A549 (cell line): ENCODE measurements around the gene AGRP. TPM values are rescaled to one million over a fixed set of nuclear protein-coding genes. Genes with fewer than 3 reads are reported as not detected.

Source experiments
- ATAC-seq, 2 experiments: fragments of 200-7000 bp in 1 of 2; fragments of >200 bp in 1 of 2; cut with Nextera tagmentation in 1 of 2; cut with Tn5 transposase in 1 of 2; 3 replicates each; pipeline versions ENCODE4 v1.8.0 to v1.9.1; 2018 to 2020; ENCODE audit warnings: mild to moderate bottlenecking in 1 of 2, moderate library complexity in 1 of 2
- CTCF ChIA-PET: fragments of 300-600 bp; sonication (Branson Sonifier 250); formaldehyde crosslinking; extraction: SDS; loops from one replicate; lab custom pipeline; 2021; ENCODE audit warnings: antibody characterized with exemption, inconsistent platforms; lab: Yijun Ruan, JAX
- POLR2A ChIA-PET: fragments of 350-600 bp; formaldehyde crosslinking; extraction: SDS; loops from one replicate; lab custom pipeline; 2021; ENCODE audit warnings: antibody characterized with exemption, inconsistent platforms; lab: Yijun Ruan, JAX
- DNase-seq, 2 experiments: peaks; one replicate each; pipeline versions ENCODE4 v3.0.0 to v3.0.0-alpha.2; 2011 to 2016; ENCODE audit warnings: low read depth in 1 of 2, low spot score in 1 of 2
- FAIRE-seq: peaks from 2 replicates; lab custom pipeline; 2011; peaks lifted over from hg19 to GRCh38; lab: Jason Lieb, UNC
- H3K27ac ChIP-seq, 2 experiments: fragments of >200 bp; sonication (Bioruptor Twin); formaldehyde crosslinking; 3 replicates each; pipeline ENCODE4 v1.5.1; 2016 to 2017
- H3K4me1 ChIP-seq: fragments of >200 bp; sonication (Bioruptor Twin); formaldehyde crosslinking; 3 replicates; pipeline ENCODE4 v1.6.1; 2016
- H3K4me2 ChIP-seq: fragments of >200 bp; sonication (Bioruptor Twin); formaldehyde crosslinking; 3 replicates; pipeline ENCODE4 v1.6.1; 2016
- H3K4me3 ChIP-seq: fragments of >200 bp; sonication (Bioruptor Twin); formaldehyde crosslinking; 3 replicates; pipeline ENCODE4 v1.5.1; 2016
- H3K9me3 ChIP-seq: fragments of >200 bp; sonication (Bioruptor Twin); formaldehyde crosslinking; 3 replicates; pipeline ENCODE4 v1.6.1; 2016
- CBX2 ChIP-seq: fragments of 200-600 bp; sonication (generic); IDR thresholded peaks from 2 replicates; pipeline ENCODE4 v1.6.1; 2016; ENCODE audit warnings: low read depth, mild to moderate bottlenecking, borderline replicate concordance
- CBX8 ChIP-seq: fragments of 200-600 bp; sonication (generic); IDR thresholded peaks from 2 replicates; pipeline ENCODE4 v1.6.1; 2016
- CEBPB ChIP-seq, 2 experiments: fragments of >200 bp in 1 of 2; sonication (Bioruptor Twin) in 1 of 2; formaldehyde crosslinking in 1 of 2; IDR thresholded peaks; 2 replicates each; pipeline ENCODE4 v1.6.1; 2012 to 2016
- CHD2 ChIP-seq: fragments of 150-350 bp; IDR thresholded peaks from 2 replicates; pipeline ENCODE4 v1.6.1; 2014; ENCODE audit warnings: low read length; ENCODE audit not compliant: partially characterized antibody
- CTCF ChIP-seq: fragments of >200 bp; sonication (Bioruptor Twin); formaldehyde crosslinking; IDR thresholded peaks from 3 replicates; pipeline ENCODE4 v1.5.1; 2016
- EHF ChIP-seq: fragments of 250-450 bp; sonication (Bioruptor Pico); IDR thresholded peaks from 2 replicates; pipeline ENCODE4 v1.5.0; 2020; ENCODE audit warnings: mild to moderate bottlenecking
- EHMT2 ChIP-seq: fragments of 200-600 bp; sonication (generic); IDR thresholded peaks from 2 replicates; pipeline ENCODE4 v1.6.1; 2016; ENCODE audit warnings: antibody characterized with exemption, low read depth, mild to moderate bottlenecking, moderate library complexity
- ESRRA ChIP-seq: fragments of 150-350 bp; IDR thresholded peaks from 2 replicates; pipeline ENCODE4 v1.6.1; 2014; ENCODE audit warnings: mild to moderate bottlenecking, low read length, borderline replicate concordance
- FOSB ChIP-seq: fragments of 250-450 bp; sonication (Bioruptor Pico); IDR thresholded peaks from 2 replicates; pipeline ENCODE4 v1.5.0; 2020; ENCODE audit warnings: mild to moderate bottlenecking, moderate library complexity
- FOXS1 ChIP-seq: fragments of 250-450 bp; sonication (Bioruptor Pico); IDR thresholded peaks from 2 replicates; pipeline ENCODE4 v1.5.0; 2020; ENCODE audit warnings: mild to moderate bottlenecking, moderate library complexity
- HDAC2 ChIP-seq: fragments of 200-600 bp; sonication (generic); IDR thresholded peaks from 2 replicates; pipeline ENCODE4 v1.6.1; 2016
- JUN ChIP-seq, 2 experiments: fragments of >200 bp; sonication (Bioruptor Twin); formaldehyde crosslinking; IDR thresholded peaks; 2 replicates in 1 of 2; 3 replicates in 1 of 2; pipeline ENCODE4 v1.6.1; 2016 to 2017
- MAFK ChIP-seq: fragments of 450-650 bp; IDR thresholded peaks from 2 replicates; pipeline ENCODE4 v1.6.1; 2014; ENCODE audit not compliant: partially characterized antibody
- MYC ChIP-seq: IDR thresholded peaks from 2 replicates; pipeline ENCODE4 v1.6.1; 2012; ENCODE audit warnings: mild to moderate bottlenecking, inconsistent platforms, low read length, improper control_type of control experiment, borderline replicate concordance
- PHF8 ChIP-seq: fragments of 200-600 bp; sonication (generic); IDR thresholded peaks from 2 replicates; pipeline ENCODE4 v1.6.1; 2016; ENCODE audit warnings: low read depth, mild to moderate bottlenecking, antibody characterized with exemption, moderate library complexity, borderline replicate concordance
- POLR2A ChIP-seq: IDR thresholded peaks from 2 replicates; pipeline ENCODE4 v1.6.1; 2012; ENCODE audit warnings: mild to moderate bottlenecking, low read length
- RAD21 ChIP-seq, 2 experiments: fragments of >200 bp in 1 of 2; sonication (Bioruptor Twin) in 1 of 2; formaldehyde crosslinking in 1 of 2; IDR thresholded peaks in 1 of 2; conservative IDR thresholded peaks in 1 of 2; 2 replicates in 1 of 2; 3 replicates in 1 of 2; pipeline ENCODE4 v1.6.1; 2012 to 2018; ENCODE audit warnings: inconsistent platforms in 1 of 2
- RCOR1 ChIP-seq: fragments of 150-350 bp; IDR thresholded peaks from 2 replicates; pipeline ENCODE4 v1.6.1; 2014; ENCODE audit warnings: antibody characterized with exemption, low read length, low read depth
- RFX5 ChIP-seq: fragments of 450-650 bp; IDR thresholded peaks from 2 replicates; pipeline ENCODE4 v1.7.1; 2014; ENCODE audit warnings: antibody characterized with exemption, mild to moderate bottlenecking, moderate library complexity
- ZFP36 ChIP-seq: fragments of 450-650 bp; IDR thresholded peaks from 2 replicates; pipeline ENCODE4 v1.6.1; 2014; ENCODE audit warnings: borderline replicate concordance; ENCODE audit not compliant: partially characterized antibody
- ZNF302 ChIP-seq: fragments of 250-450 bp; sonication (Bioruptor Pico); IDR thresholded peaks from 2 replicates; pipeline ENCODE4 v1.9.0; 2021; ENCODE audit warnings: inconsistent platforms, mild to moderate bottlenecking, moderate library complexity
- WGBS: methylation state at CpG from one replicate; pipeline ENCODE4 v1.1.6; 2017; ENCODE audit errors: missing lambda C conversion rate; 5-methylcytosine and 5-hydroxymethylcytosine counted together
- polyA plus RNA-seq, 4 experiments: library from polyadenylated mRNA; depleted of rRNA in 3 of 4; stranded (reverse); fragments of >200 nt; fragmentation: RNase III in 1 of 4; extraction: RNeasy Plus Mini Kit Qiagen cat#74134 plus additional on column Dnase treatment in 1 of 4; gene quantifications; 2 replicates in 3 of 4; 3 replicates in 1 of 4; pipeline ENCODE4 v1.2.3, GENCODE V29; 2011 to 2017
- TF ChIP-seq, protein P1 (sequence below): fragments of 200-600 bp; sonication (generic); IDR thresholded peaks from 2 replicates; pipeline ENCODE4 v1.6.1; 2016; ENCODE audit warnings: antibody characterized with exemption, mild to moderate bottlenecking, moderate library complexity
- TF ChIP-seq, protein P2 (sequence below): fragments of 250-450 bp; sonication (Bioruptor Pico); IDR thresholded peaks from 2 replicates; pipeline ENCODE4 v1.5.0; 2021; ENCODE audit warnings: mild to moderate bottlenecking, moderate library complexity, borderline replicate concordance
- TF ChIP-seq, protein P3 (sequence below): IDR thresholded peaks from 2 replicates; pipeline ENCODE4 v1.6.1; 2012; ENCODE audit warnings: low read depth, borderline replicate concordance
- TF ChIP-seq, protein P4 (sequence below): fragments of >200 bp; sonication (Bioruptor Twin); formaldehyde crosslinking; IDR thresholded peaks from 2 replicates; pipeline ENCODE4 v1.6.1; 2016
- TF ChIP-seq, protein P5 (sequence below): IDR thresholded peaks from 2 replicates; pipeline ENCODE4 v1.6.1; 2012

AGRP gene
- polyA plus RNA-seq, 2 of the 4 experiments (the other 2 are of a cell fraction) = not detected

DNA sequence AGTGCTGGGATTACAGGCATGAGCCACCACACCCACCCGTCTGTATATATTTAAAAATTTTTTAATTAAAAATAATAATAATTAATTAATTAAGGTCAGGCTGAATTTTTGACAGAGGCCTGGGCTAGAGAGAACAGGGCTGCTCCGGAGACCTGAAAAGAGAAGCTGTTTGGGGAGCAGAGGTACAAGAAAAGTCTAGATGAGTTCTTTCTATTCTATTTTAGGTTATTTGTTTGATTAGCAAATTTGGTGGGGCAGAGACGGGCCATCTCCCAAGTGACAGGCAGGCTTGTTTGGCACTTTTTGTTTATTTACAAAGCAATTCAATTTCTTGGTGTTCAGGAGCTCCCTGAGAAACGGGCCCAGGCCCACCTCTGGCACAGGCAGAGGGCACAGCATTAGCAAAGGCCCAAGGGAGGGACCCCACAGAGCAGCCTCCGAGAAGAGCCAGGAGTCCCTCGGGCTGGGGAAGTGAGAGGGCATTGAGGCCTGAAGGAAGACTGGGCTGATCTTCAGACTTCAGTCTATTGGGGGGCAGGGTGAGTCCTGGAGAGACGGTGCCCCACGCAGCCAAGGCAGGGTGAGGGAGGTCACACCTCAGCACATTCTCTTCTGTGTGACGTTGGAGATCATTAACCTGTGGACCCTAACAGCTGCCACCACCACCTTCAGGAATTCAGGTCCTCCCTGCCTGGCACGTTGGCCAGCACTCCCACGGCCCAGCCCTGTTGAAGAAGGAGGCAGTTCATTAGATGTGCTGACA is 34.5 kb upstream of the AGRP start:
- ATAC-seq = no peak
- POLR2A ChIA-PET = no interaction called here
- H3K4me1 ChIP-seq = peaks cover 37% of the 10 kb centered on the region
- no peak overlapping the region for H3K4me3 ChIP-seq
- CTCF ChIA-PET = interaction anchor here (0.8 to 11.1 kb wide), 7 partner anchors 23 to 154 kb away, joined by 3 to 278 read pairs (median 18); partner anchors contain the start of genes AGRP, ATP6V0D1, C16orf86 and CTCF
- H3K9me3 ChIP-seq = no peaks in the 10 kb centered on the region
- peak overlapping the region in 1 of 2 experiments; percentile 45; a peak in 2 of 6 replicates for H3K27ac ChIP-seq
- TF ChIP-seq EHF (CRISPR knock-in tag) = no peak
- no peak for TF ChIP-seq CBX2
- TF ChIP-seq CTCF = no peak
- no peak for TF ChIP-seq ZNF302
- TF ChIP-seq FOSB (CRISPR knock-in tag) = no peak
- TF ChIP-seq HDAC2 = no peak
- TF ChIP-seq RFX5 = no peak
- no peak for TF ChIP-seq MAFK
- TF ChIP-seq RCOR1 = no peak
- TF ChIP-seq JUN (IDR thresholded peaks at IDR 0.05) = no peak
- TF ChIP-seq MYC = no peak
- no peak for TF ChIP-seq EHMT2
- TF ChIP-seq, protein P1, sequence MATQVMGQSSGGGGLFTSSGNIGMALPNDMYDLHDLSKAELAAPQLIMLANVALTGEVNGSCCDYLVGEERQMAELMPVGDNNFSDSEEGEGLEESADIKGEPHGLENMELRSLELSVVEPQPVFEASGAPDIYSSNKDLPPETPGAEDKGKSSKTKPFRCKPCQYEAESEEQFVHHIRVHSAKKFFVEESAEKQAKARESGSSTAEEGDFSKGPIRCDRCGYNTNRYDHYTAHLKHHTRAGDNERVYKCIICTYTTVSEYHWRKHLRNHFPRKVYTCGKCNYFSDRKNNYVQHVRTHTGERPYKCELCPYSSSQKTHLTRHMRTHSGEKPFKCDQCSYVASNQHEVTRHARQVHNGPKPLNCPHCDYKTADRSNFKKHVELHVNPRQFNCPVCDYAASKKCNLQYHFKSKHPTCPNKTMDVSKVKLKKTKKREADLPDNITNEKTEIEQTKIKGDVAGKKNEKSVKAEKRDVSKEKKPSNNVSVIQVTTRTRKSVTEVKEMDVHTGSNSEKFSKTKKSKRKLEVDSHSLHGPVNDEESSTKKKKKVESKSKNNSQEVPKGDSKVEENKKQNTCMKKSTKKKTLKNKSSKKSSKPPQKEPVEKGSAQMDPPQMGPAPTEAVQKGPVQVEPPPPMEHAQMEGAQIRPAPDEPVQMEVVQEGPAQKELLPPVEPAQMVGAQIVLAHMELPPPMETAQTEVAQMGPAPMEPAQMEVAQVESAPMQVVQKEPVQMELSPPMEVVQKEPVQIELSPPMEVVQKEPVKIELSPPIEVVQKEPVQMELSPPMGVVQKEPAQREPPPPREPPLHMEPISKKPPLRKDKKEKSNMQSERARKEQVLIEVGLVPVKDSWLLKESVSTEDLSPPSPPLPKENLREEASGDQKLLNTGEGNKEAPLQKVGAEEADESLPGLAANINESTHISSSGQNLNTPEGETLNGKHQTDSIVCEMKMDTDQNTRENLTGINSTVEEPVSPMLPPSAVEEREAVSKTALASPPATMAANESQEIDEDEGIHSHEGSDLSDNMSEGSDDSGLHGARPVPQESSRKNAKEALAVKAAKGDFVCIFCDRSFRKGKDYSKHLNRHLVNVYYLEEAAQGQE = no peak
- no peak for TF ChIP-seq ESRRA
- TF ChIP-seq CEBPB (IDR thresholded peaks at IDR 0.05) = no peak
- TF ChIP-seq, protein P2, sequence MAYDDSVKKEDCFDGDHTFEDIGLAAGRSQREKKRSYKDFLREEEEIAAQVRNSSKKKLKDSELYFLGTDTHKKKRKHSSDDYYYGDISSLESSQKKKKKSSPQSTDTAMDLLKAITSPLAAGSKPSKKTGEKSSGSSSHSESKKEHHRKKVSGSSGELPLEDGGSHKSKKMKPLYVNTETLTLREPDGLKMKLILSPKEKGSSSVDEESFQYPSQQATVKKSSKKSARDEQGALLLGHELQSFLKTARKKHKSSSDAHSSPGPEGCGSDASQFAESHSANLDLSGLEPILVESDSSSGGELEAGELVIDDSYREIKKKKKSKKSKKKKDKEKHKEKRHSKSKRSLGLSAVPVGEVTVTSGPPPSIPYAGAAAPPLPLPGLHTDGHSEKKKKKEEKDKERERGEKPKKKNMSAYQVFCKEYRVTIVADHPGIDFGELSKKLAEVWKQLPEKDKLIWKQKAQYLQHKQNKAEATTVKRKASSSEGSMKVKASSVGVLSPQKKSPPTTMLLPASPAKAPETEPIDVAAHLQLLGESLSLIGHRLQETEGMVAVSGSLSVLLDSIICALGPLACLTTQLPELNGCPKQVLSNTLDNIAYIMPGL = no peak
- TF ChIP-seq, protein P3, sequence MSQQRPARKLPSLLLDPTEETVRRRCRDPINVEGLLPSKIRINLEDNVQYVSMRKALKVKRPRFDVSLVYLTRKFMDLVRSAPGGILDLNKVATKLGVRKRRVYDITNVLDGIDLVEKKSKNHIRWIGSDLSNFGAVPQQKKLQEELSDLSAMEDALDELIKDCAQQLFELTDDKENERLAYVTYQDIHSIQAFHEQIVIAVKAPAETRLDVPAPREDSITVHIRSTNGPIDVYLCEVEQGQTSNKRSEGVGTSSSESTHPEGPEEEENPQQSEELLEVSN = no peak
- no peak for TF ChIP-seq POLR2A
- H3K4me2 ChIP-seq = no peak overlapping the region
- WGBS = 66% methylated on average over 11 of the region's 11 CpGs
- no peak for FAIRE-seq
- no peak for DNase-seq

DNA sequence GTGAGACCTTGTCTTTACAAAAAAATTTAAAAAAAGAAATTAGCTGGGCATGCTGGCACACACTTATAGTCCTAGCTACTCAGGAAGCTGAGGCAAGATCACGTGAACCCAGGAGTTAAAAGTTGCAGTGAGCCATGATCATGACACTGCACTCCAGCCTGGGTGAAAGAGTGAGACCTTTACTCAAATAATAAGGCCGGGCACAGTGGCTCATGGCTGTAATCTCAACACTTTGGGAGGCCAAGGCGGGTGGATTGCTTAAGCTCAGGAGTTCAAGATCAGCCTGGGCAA is 33.8 kb upstream of the AGRP start:
- Histone ChIP-seq H3K4me2 (peak overlapping the region; percentile 44; the same call in 1 of the 3 replicates), H3K4me1 (peaks cover 37% of the 10 kb centered on the region), H3K9me3 (no peaks in the 10 kb centered on the region), H3K27ac (peak overlapping the region in 1 of 2 experiments; percentile 80; a peak in 3 of 6 replicates), H3K4me3 (no peak overlapping the region)
- FAIRE-seq (no peak), DNase-seq (no peak), ATAC-seq (no peak)
- ChIA-PET CTCF (interaction anchor here (0.8 to 11.1 kb wide), 11 partner anchors 8 to 155 kb away, joined by 3 to 278 read pairs (median 8); partner anchors contain the start of genes AGRP, ATP6V0D1 and CTCF), POLR2A (interaction anchor here (0.7 kb wide), 1 partner anchor 36 kb away, joined by 5 read pairs; the partner anchor contains the start of gene ATP6V0D1)
- 79% methylated on average over 3 of the region's 3 CpGs for WGBS
- TF ChIP-seq, protein P4, sequence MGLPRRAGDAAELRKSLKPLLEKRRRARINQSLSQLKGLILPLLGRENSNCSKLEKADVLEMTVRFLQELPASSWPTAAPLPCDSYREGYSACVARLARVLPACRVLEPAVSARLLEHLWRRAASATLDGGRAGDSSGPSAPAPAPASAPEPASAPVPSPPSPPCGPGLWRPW = no peak
- no peak for TF ChIP-seq CBX8
- no peak for TF ChIP-seq PHF8
- TF ChIP-seq CEBPB (IDR thresholded peaks at IDR 0.05) = no peak
- TF ChIP-seq, protein P5, sequence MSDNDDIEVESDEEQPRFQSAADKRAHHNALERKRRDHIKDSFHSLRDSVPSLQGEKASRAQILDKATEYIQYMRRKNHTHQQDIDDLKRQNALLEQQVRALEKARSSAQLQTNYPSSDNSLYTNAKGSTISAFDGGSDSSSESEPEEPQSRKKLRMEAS = no peak
- TF ChIP-seq ZFP36 = no peak
- TF ChIP-seq RAD21 (conservative IDR thresholded peaks at IDR 0.05 in 1 of 2, IDR thresholded peaks at IDR 0.05 in 1 of 2) = no peak
- TF ChIP-seq, protein P2 = no peak
- no peak for TF ChIP-seq CHD2
- no peak for TF ChIP-seq FOXS1 (CRISPR knock-in tag)
